Esophagus squamous epithelium (tissue), 5 donors: Measurements from ENCODE around the gene PBRM1. TPM values are rescaled to one million over a fixed set of nuclear protein-coding genes. Genes with fewer than 3 reads are reported as not detected.

Experiments
- DNase-seq: peaks from one replicate; lab custom pipeline; 2025; lab: John Stamatoyannopoulos, UW
- H3K27ac ChIP-seq, 4 donors: fragments of 200-600 bp; sonication (generic); one replicate each; pipeline ENCODE4 v1.5.1; 2016 to 2019; ENCODE audit warnings: mild to moderate bottlenecking in 1 of 4
- H3K27me3 ChIP-seq, 4 donors: fragments of 200-600 bp; sonication (generic); 1 replicate in 3 of 4; 2 replicates in 1 of 4; pipeline versions ENCODE4 v1.5.1 to v1.6.0; 2017 to 2021; ENCODE audit warnings: antibody characterized with exemption in 1 of 4
- H3K36me3 ChIP-seq, 3 donors: fragments of 200-600 bp; sonication (generic); one replicate each; pipeline ENCODE4 v1.5.1; 2016 to 2019
- H3K4me1 ChIP-seq, 3 donors: fragments of 200-600 bp; sonication (generic); one replicate each; pipeline ENCODE4 v1.5.1; 2017 to 2019
- H3K4me3 ChIP-seq, 4 donors: fragments of 200-600 bp; sonication (generic); 1 replicate in 3 of 4; 2 replicates in 1 of 4; pipeline ENCODE4 v1.5.1; 2016 to 2019; ENCODE audit warnings: mild to moderate bottlenecking in 2 of 4, moderate library complexity in 1 of 4
- H3K9me3 ChIP-seq, 3 donors: fragments of 200-600 bp; sonication (generic); one replicate each; pipeline ENCODE4 v1.5.1; 2016 to 2019
- CTCF ChIP-seq, 6 experiments: fragments of 450-650 bp in 4 of 6; fragments of 200-600 bp in 2 of 6; sonication (generic) in 2 of 6; IDR thresholded peaks; one replicate each; pipeline ENCODE4 v1.5.1; 2016 to 2019; ENCODE audit warnings: antibody characterized with exemption in 6 of 6, mild to moderate bottlenecking in 4 of 6, moderate library complexity in 4 of 6
- POLR2A ChIP-seq, 4 donors: fragments of 450-650 bp; IDR thresholded peaks; one replicate each; pipeline ENCODE4 v1.6.1; 2017; ENCODE audit warnings: antibody characterized with exemption in 4 of 4, mild to moderate bottlenecking in 4 of 4, moderate library complexity in 3 of 4
- WGBS, 2 donors: methylation state at CpG; one replicate each; pipeline ENCODE4 v1.1.5; 2018; 5-methylcytosine and 5-hydroxymethylcytosine counted together
- intact Hi-C: fragments of 100-400 bp; cut with DNase I; formaldehyde crosslinking; loops from one replicate; pipeline ENCODE4 v1.15.0; 2022
- total RNA-seq, 4 donors: library from RNA; depleted of rRNA; stranded (reverse); fragments of >200 nt; gene quantifications; one replicate each; pipeline ENCODE4 v1.1.0, GENCODE V29; 2016
- donor health status: DM: yes; HTN: yes; CAD: no.

The PBRM1 gene
- total RNA-seq, 4 donors from 2014 or later = 34.0 to 76.4 (median 63.7) TPM

GRCh38 chr3:52695798-52696671 is 10.3 kb upstream of the PBRM1 start:
- WGBS, 2 donors = 68 to 73% methylated on average over 4 of the region's 4 CpGs
- TF ChIP-seq POLR2A (IDR thresholded peaks at IDR 0.05) (no peak), CTCF (IDR thresholded peaks at IDR 0.05) (no peak)
- no peak overlapping the region for H3K27ac ChIP-seq
- H3K9me3 ChIP-seq = no peaks in the 10 kb centered on the region
- no peaks in the 10 kb centered on the region for H3K4me1 ChIP-seq
- H3K4me3 ChIP-seq = no peak overlapping the region
- DNase-seq = no peak
- H3K36me3 ChIP-seq = peaks cover 25 to 90% (median 43%) of the 10 kb centered on the region in 3 donors
- H3K27me3 ChIP-seq = no peaks in the 10 kb centered on the region
- intact Hi-C loops = no loop called here

GRCh38 chr3:52694528-52695189 is 8.9 kb upstream of the PBRM1 start:
- no peak overlapping the region for H3K4me3 ChIP-seq
- peaks cover 29 to 98% (median 52%) of the 10 kb centered on the region in 3 donors for H3K36me3 ChIP-seq
- DNase-seq = no peak
- no peak for TF ChIP-seq CTCF (IDR thresholded peaks at IDR 0.05)
- TF ChIP-seq POLR2A (IDR thresholded peaks at IDR 0.05) = no peak
- intact Hi-C loops = no loop called here
- no peaks in the 10 kb centered on the region for H3K9me3 ChIP-seq
- no peaks in the 10 kb centered on the region for H3K27me3 ChIP-seq
- no peak overlapping the region for H3K27ac ChIP-seq
- peaks cover 0 to 5% (median 0%) of the 10 kb centered on the region in 3 donors for H3K4me1 ChIP-seq
- WGBS, 2 donors = 77 to 84% methylated on average over 7 of the region's 7 CpGs

DNA sequence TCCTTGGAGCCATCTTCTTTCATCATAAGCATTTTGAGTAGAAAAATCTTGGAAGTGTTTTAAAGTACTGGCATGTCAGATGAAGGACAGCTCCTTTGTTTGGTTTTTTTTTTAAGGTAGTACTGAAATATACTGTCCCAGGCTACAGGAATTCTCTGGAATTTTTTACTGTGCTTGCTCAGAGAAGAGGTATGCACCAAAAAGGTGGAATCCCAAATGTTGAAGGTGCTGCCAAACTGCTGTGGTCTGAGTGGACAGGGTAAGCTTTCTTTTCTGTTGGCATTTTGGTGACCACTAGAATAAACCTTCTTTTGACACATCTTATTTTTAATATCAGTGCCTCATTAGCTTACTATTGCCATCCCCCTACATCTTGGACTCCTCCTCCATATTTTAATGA is 7.4 kb upstream of the PBRM1 start:
- Histone ChIP-seq H3K36me3 (peaks cover 34 to 100% (median 64%) of the 10 kb centered on the region in 3 donors), H3K4me1 (peaks cover 0 to 21% (median 3%) of the 10 kb centered on the region in 3 donors), H3K9me3 (no peaks in the 10 kb centered on the region), H3K27ac (no peak overlapping the region), H3K27me3 (no peaks in the 10 kb centered on the region), H3K4me3 (no peak overlapping the region)
- no peak for TF ChIP-seq POLR2A (IDR thresholded peaks at IDR 0.05)
- TF ChIP-seq CTCF (IDR thresholded peaks at IDR 0.05) = no peak
- intact Hi-C loops = no loop called here
- no peak for DNase-seq

DNA sequence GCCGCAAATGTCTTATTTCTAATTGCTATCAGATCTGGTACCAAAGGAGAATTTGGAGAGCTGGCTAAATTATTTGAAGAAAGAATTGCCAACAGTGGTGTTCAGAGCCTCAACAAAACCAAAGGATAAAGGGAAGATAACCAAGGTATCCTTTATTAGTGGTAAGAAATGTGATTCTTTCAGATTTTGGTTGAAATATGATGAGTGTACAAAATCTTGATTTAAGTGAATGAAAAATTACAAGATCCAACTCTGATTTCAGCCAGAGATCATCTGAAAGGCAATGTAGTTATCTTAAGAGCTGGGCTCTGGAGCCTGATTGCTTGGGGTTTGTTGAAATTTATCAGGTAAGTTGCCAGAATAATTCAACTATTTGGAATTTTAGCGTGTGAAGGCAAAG is 4.8 kb upstream of the PBRM1 start:
- TF ChIP-seq CTCF (IDR thresholded peaks at IDR 0.05) (no peak), POLR2A (IDR thresholded peaks at IDR 0.05) (no peak)

DNA sequence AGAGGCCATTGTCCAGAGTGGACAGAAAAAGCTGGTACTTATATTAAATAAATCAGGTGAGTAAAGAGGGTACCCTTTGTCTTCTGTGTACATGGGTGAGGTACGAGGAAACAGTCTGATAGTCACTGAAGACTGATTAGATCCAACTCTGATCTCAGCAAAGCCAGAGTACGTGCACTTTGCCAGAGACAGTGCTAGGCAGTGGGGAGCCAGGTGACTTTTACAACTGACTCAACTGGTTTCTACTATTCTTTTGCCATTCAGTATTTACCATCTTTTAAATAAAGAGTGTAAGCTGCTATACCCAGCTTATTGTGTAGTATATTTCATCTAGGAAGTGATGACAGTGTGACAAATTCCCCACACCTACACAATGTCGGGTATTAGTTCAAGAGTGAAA is 3.4 kb upstream of the PBRM1 start:
- TF ChIP-seq CTCF (IDR thresholded peaks at IDR 0.05) (no peak), POLR2A (IDR thresholded peaks at IDR 0.05) (no peak)
- Histone ChIP-seq H3K9me3 (no peaks in the 10 kb centered on the region), H3K27ac (peak overlapping the region; percentile 50 to 97 (median 87))

More for the DNA sequence above, 4.8 kb upstream of the PBRM1 start:
- peaks cover 11 to 39% (median 18%) of the 10 kb centered on the region in 3 donors for H3K4me1 ChIP-seq
- 83 to 96% methylated on average over 1 to 2 of the region's 2 CpGs for WGBS, 2 donors
- H3K36me3 ChIP-seq = peaks cover 40 to 86% (median 61%) of the 10 kb centered on the region in 3 donors
- no peak for DNase-seq
- H3K4me3 ChIP-seq = no peak overlapping the region
- H3K27me3 ChIP-seq = no peaks in the 10 kb centered on the region
- intact Hi-C loops = no loop called here
- no peaks in the 10 kb centered on the region for H3K9me3 ChIP-seq
- no peak overlapping the region for H3K27ac ChIP-seq

More for the DNA sequence above, 3.4 kb upstream of the PBRM1 start:
- intact Hi-C loops = loop anchor here (10.0 kb wide), 1 partner anchor 154 kb away; the partner anchor contains the start of genes NT5DC2 and UQCC5
- Histone ChIP-seq H3K27me3 (no peaks in the 10 kb centered on the region), H3K36me3 (peaks cover 30 to 72% (median 55%) of the 10 kb centered on the region in 3 donors), H3K4me1 (peaks cover 11 to 49% (median 25%) of the 10 kb centered on the region in 3 donors), H3K4me3 (no peak overlapping the region)
- no peak for DNase-seq
- WGBS, 2 donors = 74 to 79% methylated on average over 3 of the region's 3 CpGs
